Right lobe of liver (tissue), 6 donors: ENCODE measurements around the gene CCL7. TPM values are rescaled to one million over a fixed set of nuclear protein-coding genes. Genes with fewer than 3 reads are reported as not detected.

Source experiments
- ATAC-seq, 4 donors: fragments of 200-7000 bp; cut with Tn5 transposase; one replicate each; pipeline ENCODE4 v1.9.1; 2020; ENCODE audit warnings: mild to moderate bottlenecking in 4 of 4, moderate library complexity in 4 of 4
- DNase-seq, 3 donors: peaks; one replicate each; pipeline ENCODE4 v3.0.0-alpha.2; 2020
- H3K27ac ChIP-seq, 3 donors: fragments of 200-600 bp; one replicate each; pipeline ENCODE4 v1.8.0; 2022
- H3K27me3 ChIP-seq, 2 donors: fragments of 200-600 bp; one replicate each; pipeline ENCODE4 v1.8.0; 2022
- H3K36me3 ChIP-seq, 4 donors: fragments of 200-600 bp; sonication (generic) in 1 of 4; one replicate each; pipeline versions ENCODE4 v1.5.1 to v1.8.0; 2017 to 2022; ENCODE audit warnings: control low read depth in 1 of 4
- H3K4me1 ChIP-seq, 4 donors: fragments of 200-600 bp; sonication (generic) in 1 of 4; one replicate each; pipeline versions ENCODE4 v1.5.1 to v1.8.0; 2017 to 2022; ENCODE audit warnings: control low read depth in 1 of 4
- H3K4me3 ChIP-seq, 3 donors: fragments of 200-600 bp; one replicate each; pipeline ENCODE4 v1.8.0; 2022
- H3K9me3 ChIP-seq, 4 donors: fragments of 200-600 bp; sonication (generic) in 1 of 4; one replicate each; pipeline versions ENCODE4 v1.5.1 to v1.8.0; 2017 to 2022; ENCODE audit warnings: control low read depth in 1 of 4
- POLR2A ChIP-seq: fragments of 450-650 bp; IDR thresholded peaks from one replicate; pipeline ENCODE4 v1.6.1; 2017; ENCODE audit warnings: antibody characterized with exemption, mild to moderate bottlenecking
- WGBS: methylation state at CpG from one replicate; pipeline ENCODE4 v1.1.6; 2018; ENCODE audit warnings: low coverage, low lambda C conversion rate; ENCODE audit not compliant: insufficient coverage; ENCODE audit errors: missing lambda C conversion rate; 5-methylcytosine and 5-hydroxymethylcytosine counted together
- intact Hi-C, 2 donors: fragments of 100-400 bp; cut with DNase I; formaldehyde crosslinking; loops; one replicate each; pipeline versions ENCODE4 v1.11.2 to v1.14.1; 2022
- total RNA-seq, 6 experiments: library from RNA; depleted of rRNA in 2 of 6; stranded (reverse); fragments of >200 nt in 2 of 6; fragmentation: NEBNext Ultra II Directional in 3 of 6; extraction: Animal tissue kit (Norgen Biotek cat#: 25700) in 3 of 6; gene quantifications; one replicate each; pipeline versions ENCODE4 v1.1.0 to v1.2.4, GENCODE V29; 2016 to 2023
- TF ChIP-seq, protein P1 (sequence below), 4 donors: fragments of 200-600 bp in 3 of 4; fragments of 450-650 bp in 1 of 4; IDR thresholded peaks; one replicate each; pipeline versions ENCODE4 v1.5.1 to v1.8.0; 2016 to 2022; ENCODE audit warnings: antibody characterized with exemption in 4 of 4, mild to moderate bottlenecking in 2 of 4
- donor health status: DM: no; HTN: yes; CAD: no.
- donor health status: DM: no; HTN: no; CAD: no.
- donor health status: DM: no; HTN: no; CAD: no.
- donor health status: DM: no; HTN: yes; CAD: no.
- donor health status: DM: no; HTN: yes; CAD: no.

The CCL7 gene
- total RNA-seq, 6 experiments from 2014 or later = not detected

DNA sequence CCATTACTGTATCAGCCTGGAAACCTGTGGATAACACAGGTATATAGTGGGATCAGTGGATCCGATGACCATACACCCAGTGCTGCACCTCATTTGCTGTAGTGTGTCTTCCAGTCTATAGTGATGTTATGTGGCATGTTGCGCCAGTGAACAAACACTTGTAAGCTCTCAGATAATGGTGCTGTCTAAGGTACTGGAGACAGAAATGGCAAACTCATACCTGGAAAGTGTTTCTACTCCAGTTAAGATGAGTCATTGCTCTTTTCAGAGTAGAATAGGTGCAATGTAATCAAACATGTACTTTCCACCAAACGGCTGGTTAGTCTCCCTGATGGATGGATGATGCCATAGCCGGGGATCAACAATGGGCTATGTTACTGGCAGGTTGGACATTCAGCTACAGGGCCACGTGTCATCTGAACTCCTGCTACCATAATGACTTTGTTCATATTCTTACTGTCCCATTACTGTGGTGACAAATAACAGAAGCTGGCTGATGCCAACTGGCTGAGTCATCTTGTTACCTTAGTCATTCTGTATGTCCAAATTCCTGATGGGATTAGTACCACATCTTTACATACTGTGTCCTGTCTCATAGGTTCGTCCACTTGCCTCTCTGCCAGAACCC, 21.8 kb downstream of the CCL7 start:
- Histone ChIP-seq H3K27ac (no peak overlapping the region), H3K4me1 (no peaks in the 10 kb centered on the region), H3K9me3 (no peaks in the 10 kb centered on the region), H3K4me3 (no peak overlapping the region), H3K27me3 (no peaks in the 10 kb centered on the region), H3K36me3 (no peaks in the 10 kb centered on the region)
- ATAC-seq = no peak
- TF ChIP-seq, protein P1, sequence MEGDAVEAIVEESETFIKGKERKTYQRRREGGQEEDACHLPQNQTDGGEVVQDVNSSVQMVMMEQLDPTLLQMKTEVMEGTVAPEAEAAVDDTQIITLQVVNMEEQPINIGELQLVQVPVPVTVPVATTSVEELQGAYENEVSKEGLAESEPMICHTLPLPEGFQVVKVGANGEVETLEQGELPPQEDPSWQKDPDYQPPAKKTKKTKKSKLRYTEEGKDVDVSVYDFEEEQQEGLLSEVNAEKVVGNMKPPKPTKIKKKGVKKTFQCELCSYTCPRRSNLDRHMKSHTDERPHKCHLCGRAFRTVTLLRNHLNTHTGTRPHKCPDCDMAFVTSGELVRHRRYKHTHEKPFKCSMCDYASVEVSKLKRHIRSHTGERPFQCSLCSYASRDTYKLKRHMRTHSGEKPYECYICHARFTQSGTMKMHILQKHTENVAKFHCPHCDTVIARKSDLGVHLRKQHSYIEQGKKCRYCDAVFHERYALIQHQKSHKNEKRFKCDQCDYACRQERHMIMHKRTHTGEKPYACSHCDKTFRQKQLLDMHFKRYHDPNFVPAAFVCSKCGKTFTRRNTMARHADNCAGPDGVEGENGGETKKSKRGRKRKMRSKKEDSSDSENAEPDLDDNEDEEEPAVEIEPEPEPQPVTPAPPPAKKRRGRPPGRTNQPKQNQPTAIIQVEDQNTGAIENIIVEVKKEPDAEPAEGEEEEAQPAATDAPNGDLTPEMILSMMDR (IDR thresholded peaks at IDR 0.05) = no peak
- TF ChIP-seq POLR2A = no peak
- intact Hi-C loops = no loop called here
- no peak for DNase-seq
- 70% methylated on average over 3 of the region's 6 CpGs for WGBS

DNA sequence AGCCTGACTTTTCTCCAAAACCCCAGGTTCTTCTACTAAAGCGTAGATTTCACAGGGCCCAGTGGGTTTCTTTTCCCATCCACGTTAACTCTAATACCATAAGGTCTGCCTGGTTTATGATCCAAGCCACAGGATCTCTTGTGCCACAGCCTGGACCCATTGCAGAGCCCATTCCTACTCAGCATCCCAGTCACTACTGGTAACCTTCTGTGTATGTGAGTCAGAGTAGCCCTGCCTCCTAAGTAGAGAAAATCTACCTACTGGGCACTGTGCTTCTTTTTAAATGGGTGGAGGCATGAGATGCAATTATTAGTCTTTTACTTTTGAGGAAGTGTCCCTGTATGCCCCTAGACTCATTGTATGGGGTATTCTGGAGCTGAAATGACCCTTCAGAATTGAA, 29.0 kb downstream of the CCL7 start:
- H3K36me3 ChIP-seq = no peaks in the 10 kb centered on the region
- no peaks in the 10 kb centered on the region for H3K9me3 ChIP-seq
- H3K27me3 ChIP-seq = no peaks in the 10 kb centered on the region
- intact Hi-C loops = no loop called here
- DNase-seq (no peak), ATAC-seq (no peak)
- H3K4me3 ChIP-seq = no peak overlapping the region
- no peaks in the 10 kb centered on the region for H3K4me1 ChIP-seq
- no peak for TF ChIP-seq POLR2A
- TF ChIP-seq, protein P1 (IDR thresholded peaks at IDR 0.05) = no peak
- 69% methylated on average over 2 of the region's 2 CpGs for WGBS
- no peak overlapping the region for H3K27ac ChIP-seq

DNA sequence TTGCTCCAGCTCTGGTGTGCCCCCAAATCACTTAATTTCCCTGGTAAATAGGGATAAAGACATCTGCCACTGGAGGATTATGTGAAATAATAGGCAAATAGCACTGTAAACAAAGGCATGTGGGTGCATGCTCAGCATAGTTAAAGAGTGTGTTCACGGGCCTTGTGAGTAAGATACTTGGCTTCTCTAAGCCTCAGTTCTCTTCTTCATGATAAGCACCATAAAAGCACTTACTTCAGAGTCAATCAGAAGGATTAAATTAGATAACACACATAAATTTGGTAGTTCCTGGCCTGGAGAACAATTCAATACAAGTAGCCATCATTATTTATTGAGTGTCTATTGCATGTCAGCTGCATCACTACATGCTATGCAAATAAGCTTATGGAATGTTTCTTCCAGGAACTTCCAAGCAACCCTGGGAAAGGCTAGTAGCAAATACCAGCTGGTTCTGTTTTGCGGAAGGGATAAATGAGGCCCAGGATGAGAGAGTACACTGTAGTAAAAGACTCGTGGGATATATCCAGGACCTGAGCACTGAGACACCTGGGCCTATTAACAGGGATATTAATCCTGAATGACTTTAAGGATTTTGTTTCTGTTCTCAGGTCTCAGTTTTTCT, 30.0 kb downstream of the CCL7 start:
- H3K4me1 ChIP-seq = no peaks in the 10 kb centered on the region
- intact Hi-C loops = loop anchor here in 1 of 2 donors (10.0 kb wide), 1 partner anchor 95 kb away; no protein-coding TSS in a partner anchor
- H3K27ac ChIP-seq = no peak overlapping the region
- no peaks in the 10 kb centered on the region for H3K36me3 ChIP-seq
- WGBS = 51% methylated on average over 3 of the region's 3 CpGs
- DNase-seq (no peak), ATAC-seq (no peak)
- H3K9me3 ChIP-seq = no peaks in the 10 kb centered on the region
- TF ChIP-seq, protein P1 (IDR thresholded peaks at IDR 0.05) = no peak
- no peak for TF ChIP-seq POLR2A
- H3K4me3 ChIP-seq = no peak overlapping the region
- H3K27me3 ChIP-seq = no peaks in the 10 kb centered on the region

DNA sequence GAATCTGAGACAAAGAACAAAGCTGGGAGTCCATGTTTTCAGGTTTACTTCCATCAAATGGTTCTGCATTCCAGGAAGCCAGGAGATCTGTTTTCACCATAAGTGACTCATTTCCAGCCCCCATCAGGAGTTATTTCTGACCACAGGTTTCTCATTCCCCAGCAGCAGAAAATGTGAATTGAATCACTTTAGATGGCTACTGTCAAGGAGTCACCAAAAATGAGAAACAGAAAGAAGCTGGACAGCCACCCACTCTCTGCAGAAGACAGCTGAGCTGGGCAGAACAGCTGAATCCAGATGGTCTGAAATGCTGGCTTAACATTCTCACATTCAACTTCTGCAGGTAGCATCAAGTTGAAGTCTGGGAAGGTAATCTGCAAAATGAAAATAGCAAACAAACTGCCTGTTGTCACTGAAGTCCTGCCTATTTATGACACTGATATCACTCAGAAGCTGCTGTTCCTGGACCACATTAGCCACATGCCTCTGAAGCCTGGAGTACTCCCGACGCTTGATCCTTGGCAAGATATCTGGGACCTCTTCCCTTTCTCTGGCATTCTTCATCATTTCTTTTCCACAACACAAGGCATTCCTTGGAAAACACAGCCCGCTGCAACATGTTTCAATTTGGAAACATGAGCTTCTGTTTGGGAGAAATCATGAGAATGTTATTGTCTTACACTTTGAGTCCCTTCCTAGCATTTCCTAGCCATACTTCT, 30.8 kb downstream of the CCL7 start:
- DNase-seq (no peak), ATAC-seq (no peak)
- 83% methylated on average over 3 of the region's 3 CpGs for WGBS
- H3K4me3 ChIP-seq = no peak overlapping the region
- H3K4me1 ChIP-seq = no peaks in the 10 kb centered on the region
- no peaks in the 10 kb centered on the region for H3K36me3 ChIP-seq
- intact Hi-C loops = loop anchor here in 1 of 2 donors (10.0 kb wide), 1 partner anchor 96 kb away; no protein-coding TSS in a partner anchor
- H3K27ac ChIP-seq = no peak overlapping the region
- no peak for TF ChIP-seq POLR2A
- TF ChIP-seq, protein P1 (IDR thresholded peaks at IDR 0.05) = no peak
- H3K9me3 ChIP-seq = no peaks in the 10 kb centered on the region
- no peaks in the 10 kb centered on the region for H3K27me3 ChIP-seq
